Stimulated activated CD4-positive, alpha-beta T cell treated with anti-CD3 and anti-CD28 coated beads, Interleukin-1b, Interleukin-23, amount 100 ng/mL, for 24 hours (primary cell): Measurements from ENCODE around the gene KIF5B.

Experiments used
- DNase-seq, 4 experiments: peaks; one replicate each; pipeline ENCODE4 v3.0.0-alpha.2; 2020; ENCODE audit warnings: low read depth in 4 of 4, low spot score in 1 of 4

The KIF5B gene

DNA sequence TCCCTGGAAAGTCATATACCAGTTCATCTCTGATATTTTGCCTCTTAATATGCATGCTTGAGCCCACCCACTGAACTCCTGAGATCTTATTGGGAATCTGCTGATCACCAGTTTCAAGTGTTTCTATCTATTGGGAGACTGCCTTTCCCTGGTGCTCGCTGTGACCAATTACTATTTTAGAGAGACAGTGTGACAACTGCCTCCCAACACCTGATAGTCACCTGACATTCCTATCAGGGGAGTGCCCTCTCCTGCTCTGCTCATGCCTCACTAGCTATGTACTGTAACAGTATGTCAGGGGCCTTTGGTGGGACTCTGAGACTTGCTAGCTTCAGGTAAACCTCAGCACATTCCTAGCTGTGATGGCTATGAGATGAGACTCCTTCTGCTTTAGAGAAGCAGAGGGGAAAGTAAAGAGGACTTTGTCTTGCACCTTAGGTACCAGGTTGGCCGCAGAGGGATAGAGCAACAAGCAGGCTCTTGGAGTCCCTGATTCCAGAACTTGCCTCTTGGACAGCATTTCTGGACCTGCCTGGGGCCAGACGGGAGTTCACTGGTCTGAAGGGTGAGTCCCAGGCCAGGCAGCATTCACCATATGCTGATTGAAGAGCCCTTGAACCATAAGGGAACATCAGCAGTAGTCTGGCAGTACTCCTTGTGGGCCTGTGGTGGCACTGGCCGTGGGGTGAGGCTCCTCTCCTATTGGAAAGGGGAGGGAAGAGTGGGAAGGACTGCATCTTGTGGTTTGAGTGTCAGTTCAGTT lies 93.2 kb downstream of the KIF5B start:
- DNase-seq: no peak

DNA sequence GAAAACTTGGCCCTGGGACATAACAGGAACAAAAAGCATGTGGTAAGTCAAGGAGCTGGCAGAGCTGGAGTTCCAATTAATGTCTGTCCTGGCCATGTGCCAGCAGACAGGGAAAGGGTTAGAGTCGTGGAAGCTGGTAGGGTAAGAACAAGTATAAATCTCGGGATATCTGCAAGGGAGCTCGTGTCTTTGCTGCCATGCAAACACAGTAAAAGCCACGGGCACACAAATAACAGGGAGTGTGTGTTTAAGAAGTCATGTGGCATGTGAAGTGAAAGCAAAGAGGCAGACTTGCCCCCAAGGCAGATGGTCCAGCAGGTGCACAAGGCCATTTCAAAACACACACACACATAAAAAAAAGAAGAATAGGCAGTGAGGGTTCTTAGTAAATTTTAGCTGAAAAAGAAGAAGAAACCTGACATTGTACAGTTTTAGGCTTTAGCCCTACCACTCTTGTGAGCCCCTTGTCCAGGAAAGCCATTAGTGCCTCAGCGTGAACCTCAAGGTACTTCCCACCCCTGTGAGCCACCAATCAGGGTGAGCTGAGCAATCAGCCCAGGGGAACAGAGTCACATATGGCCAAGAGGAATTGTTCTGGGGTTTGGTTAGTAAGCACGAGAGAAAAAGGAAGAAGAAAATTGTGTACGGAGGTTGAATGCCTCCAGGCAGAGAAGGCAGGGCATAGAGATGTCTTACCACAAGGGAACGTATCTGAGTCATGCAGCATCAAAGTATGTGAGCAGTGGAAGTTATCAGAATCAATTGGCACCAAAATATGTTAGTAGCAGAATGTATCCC lies 94.7 kb downstream of the KIF5B start:
- DNase-seq: no peak

DNA sequence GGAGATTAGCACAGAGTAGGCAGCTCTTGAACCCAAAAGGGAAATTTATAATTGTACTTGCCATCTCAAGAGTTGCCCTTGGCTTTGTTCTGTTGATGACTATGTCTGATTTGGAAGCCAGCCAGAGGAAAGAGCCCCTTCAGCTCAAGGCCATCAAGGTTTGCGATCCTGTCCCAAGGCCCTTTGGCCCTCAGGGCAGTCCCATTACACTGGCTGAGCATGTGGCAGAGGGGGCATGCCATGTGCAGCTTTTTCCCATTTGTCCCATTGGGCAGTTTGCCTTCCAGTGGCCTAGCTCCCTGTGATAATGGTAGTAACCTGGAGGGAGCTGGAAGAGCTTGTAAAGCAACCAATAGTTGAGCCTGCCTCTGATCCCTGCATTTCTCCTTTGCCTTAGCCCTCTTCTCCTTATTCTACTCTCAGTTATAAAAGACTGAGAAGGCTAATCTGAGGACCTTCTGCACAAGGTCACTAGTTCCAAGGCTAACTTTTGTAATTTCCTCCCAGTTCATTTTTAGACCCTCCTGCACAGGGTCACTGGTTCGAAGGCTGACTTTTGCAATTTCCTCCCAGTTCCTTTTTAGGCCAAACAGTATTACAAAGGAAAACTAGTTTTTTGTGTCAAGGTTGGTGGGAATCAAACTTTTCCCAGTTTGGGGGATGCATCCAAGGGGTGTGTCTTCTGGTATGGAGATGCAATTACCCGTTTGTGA lies 96.6 kb downstream of the KIF5B start:
- DNase-seq: no peak
